Fibroblast of mammary gland (primary cell): ENCODE results near the gene EHMT1.

ENCODE experiments used
- DNase-seq: peaks from one replicate; pipeline ENCODE4 v3.0.0-alpha.2; 2010; ENCODE audit warnings: low read depth
- H3K4me3 ChIP-seq: 2 replicates; pipeline ENCODE4 v1.5.1; 2011; ENCODE audit warnings: low read depth, mild to moderate bottlenecking, low read length, moderate library complexity; ENCODE audit not compliant: control insufficient read depth
- TF ChIP-seq, protein P1 (sequence below): conservative IDR thresholded peaks from 2 replicates; pipeline ENCODE4 v1.5.1; 2011; ENCODE audit warnings: low read depth, low read length, inconsistent platforms; ENCODE audit not compliant: control insufficient read depth, insufficient read depth

Gene EHMT1

DNA sequence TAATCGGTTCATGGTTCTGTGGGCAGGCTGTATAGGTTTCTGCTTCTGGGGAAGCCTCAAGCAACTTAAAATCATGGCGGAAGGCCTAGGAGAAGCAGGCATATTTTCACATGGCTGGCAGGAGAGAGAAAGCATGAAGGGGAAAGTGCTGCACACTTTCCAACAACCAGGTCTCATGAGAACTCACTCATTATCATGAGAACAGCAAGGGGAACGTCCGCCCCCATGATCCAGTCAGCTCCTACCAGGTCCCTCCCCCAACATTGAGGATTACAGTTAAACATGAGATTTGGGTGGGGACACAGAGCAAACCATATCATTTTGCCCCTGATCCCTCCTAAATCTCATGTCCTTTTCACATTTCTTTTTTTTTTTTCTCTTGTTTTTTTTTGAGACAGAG, 82.1 kb downstream of the EHMT1 start:
- H3K4me3 ChIP-seq = no peak overlapping the region
- TF ChIP-seq, protein P1, sequence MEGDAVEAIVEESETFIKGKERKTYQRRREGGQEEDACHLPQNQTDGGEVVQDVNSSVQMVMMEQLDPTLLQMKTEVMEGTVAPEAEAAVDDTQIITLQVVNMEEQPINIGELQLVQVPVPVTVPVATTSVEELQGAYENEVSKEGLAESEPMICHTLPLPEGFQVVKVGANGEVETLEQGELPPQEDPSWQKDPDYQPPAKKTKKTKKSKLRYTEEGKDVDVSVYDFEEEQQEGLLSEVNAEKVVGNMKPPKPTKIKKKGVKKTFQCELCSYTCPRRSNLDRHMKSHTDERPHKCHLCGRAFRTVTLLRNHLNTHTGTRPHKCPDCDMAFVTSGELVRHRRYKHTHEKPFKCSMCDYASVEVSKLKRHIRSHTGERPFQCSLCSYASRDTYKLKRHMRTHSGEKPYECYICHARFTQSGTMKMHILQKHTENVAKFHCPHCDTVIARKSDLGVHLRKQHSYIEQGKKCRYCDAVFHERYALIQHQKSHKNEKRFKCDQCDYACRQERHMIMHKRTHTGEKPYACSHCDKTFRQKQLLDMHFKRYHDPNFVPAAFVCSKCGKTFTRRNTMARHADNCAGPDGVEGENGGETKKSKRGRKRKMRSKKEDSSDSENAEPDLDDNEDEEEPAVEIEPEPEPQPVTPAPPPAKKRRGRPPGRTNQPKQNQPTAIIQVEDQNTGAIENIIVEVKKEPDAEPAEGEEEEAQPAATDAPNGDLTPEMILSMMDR = no peak
- no peak for DNase-seq

- no peak overlapping the region for H3K4me3 ChIP-seq
- no peak for DNase-seq
- TF ChIP-seq, protein P1 = no peak
Observed at GRCh38 chr9:137702615-137703379, 84.0 kb downstream of the EHMT1 start.

- no peak overlapping the region for H3K4me3 ChIP-seq
- DNase-seq = peak; percentile 58
- TF ChIP-seq, protein P1 = no peak
Observed at GRCh38 chr9:137703842-137704508, 85.2 kb downstream of the EHMT1 start.

GRCh38 chr9:137705443-137705863, 86.6 kb downstream of the EHMT1 start:
- H3K4me3 ChIP-seq = no peak overlapping the region
- TF ChIP-seq, protein P1 = no peak
- DNase-seq = no peak

DNA sequence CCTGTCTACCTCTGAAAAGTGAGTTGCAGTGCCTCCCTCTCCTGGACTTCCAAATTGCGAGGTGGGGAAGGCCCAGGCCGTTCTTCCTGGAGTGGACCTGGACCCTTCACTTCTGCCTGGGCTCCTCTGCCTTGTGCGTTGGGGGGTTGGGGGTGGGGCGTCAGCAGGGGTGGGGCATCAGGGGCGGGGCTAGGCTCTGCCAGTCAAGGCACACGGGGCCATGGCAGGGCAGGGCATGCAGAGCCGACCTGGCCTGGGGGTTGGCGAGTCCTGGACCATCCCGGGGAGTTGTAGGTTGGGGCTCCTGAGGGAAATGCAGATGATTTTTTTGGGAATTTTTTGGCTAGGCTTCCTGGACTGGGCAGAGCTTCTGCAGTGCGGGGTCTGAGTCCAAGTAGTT, 87.1 kb downstream of the EHMT1 start:
- no peak for DNase-seq
- TF ChIP-seq, protein P1 = no peak
- H3K4me3 ChIP-seq = no peak overlapping the region

GRCh38 chr9:137707361-137707760, 88.6 kb downstream of the EHMT1 start:
- TF ChIP-seq, protein P1 = no peak
- no peak overlapping the region for H3K4me3 ChIP-seq
- no peak for DNase-seq
